ENCODE measurements around the gene NIPAL3. TPM values are rescaled to one million over a fixed set of nuclear protein-coding genes. Genes with fewer than 3 reads are reported as not detected.
"Not testable (repeated sequence)": the region's sequence is repeated elsewhere in the genome, so short reads cannot be mapped to it uniquely, and the experiment has no call there.

NIPAL3 gene
- total and polyA plus RNA-seq, 8 donors: 13.8 to 41.1 (median 14.5) TPM

DNA sequence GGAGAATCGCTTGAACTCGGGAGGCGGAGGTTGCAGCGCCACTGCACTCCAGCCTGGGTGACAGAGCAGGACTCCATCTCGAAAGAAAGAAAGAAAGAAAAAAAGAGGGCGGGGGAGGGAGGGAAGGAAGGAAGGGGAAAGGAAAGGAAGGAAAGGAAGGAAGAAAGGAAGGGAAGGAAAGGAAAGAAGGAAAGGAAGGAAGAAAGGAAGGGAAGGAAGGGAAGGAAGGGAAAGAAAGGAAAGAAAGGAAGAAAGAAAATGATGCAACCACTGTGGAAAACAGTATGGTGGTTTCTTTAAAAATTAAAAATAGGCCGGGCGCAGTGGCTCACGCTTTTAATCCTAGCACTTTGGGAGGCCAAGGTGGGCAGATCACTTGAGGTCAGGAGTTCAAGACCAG lies 71.9 kb downstream of the NIPAL3 start:
- intact Hi-C loops (cut with DNase I): no loop called here

DNA sequence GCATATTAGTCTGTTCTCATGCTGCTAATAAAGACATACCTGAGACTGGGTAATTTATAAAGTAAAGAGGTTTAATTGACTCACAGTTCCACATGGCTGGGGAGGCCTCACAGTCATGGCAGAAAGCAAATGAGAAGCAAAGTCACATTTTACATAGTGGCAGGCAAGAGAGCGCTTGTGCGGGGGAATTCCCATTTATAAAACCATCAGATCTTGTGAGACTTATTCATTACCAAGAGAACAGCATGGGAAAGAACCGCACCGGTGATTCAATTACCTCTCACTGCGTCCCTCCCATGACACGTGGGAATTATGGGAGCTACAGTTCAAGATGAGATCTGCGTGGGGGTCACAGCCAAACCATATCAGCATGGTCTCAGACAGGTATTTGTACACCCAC lies 72.6 kb downstream of the NIPAL3 start:
- H3K4me1 ChIP-seq; H3K36me3 ChIP-seq; ATAC-seq; DNase-seq; intact Hi-C loops (cut with DNase I); H3K9me3 ChIP-seq; H3K4me3 ChIP-seq; H3K27ac ChIP-seq: not testable (repeated sequence)
- H3K27me3 ChIP-seq: peaks cover 4 to 13% of the 10 kb centered on the region in 2 donors

More for the DNA sequence above, 71.9 kb downstream of the NIPAL3 start:
- H3K4me1 ChIP-seq: no peaks in the 10 kb centered on the region
- TF ChIP-seq, protein P1, sequence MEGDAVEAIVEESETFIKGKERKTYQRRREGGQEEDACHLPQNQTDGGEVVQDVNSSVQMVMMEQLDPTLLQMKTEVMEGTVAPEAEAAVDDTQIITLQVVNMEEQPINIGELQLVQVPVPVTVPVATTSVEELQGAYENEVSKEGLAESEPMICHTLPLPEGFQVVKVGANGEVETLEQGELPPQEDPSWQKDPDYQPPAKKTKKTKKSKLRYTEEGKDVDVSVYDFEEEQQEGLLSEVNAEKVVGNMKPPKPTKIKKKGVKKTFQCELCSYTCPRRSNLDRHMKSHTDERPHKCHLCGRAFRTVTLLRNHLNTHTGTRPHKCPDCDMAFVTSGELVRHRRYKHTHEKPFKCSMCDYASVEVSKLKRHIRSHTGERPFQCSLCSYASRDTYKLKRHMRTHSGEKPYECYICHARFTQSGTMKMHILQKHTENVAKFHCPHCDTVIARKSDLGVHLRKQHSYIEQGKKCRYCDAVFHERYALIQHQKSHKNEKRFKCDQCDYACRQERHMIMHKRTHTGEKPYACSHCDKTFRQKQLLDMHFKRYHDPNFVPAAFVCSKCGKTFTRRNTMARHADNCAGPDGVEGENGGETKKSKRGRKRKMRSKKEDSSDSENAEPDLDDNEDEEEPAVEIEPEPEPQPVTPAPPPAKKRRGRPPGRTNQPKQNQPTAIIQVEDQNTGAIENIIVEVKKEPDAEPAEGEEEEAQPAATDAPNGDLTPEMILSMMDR (IDR thresholded peaks at IDR 0.05): no peak
- no peak overlapping the region for H3K27ac ChIP-seq
- peaks cover 0 to 3% of the 10 kb centered on the region in 2 donors for H3K9me3 ChIP-seq
- no peak for DNase-seq
- no peaks in the 10 kb centered on the region for H3K36me3 ChIP-seq
- no peak for ATAC-seq
- peaks cover 4 to 7% of the 10 kb centered on the region in 2 donors for H3K27me3 ChIP-seq
- H3K4me3 ChIP-seq: no peak overlapping the region

GRCh38 chr1:24489674-24490073 lies 74.1 kb downstream of the NIPAL3 start:
- Histone ChIP-seq H3K9me3 (peaks cover 0 to 3% of the 10 kb centered on the region in 2 donors), H3K36me3 (no peaks in the 10 kb centered on the region), H3K27me3 (peaks cover 4 to 14% of the 10 kb centered on the region in 2 donors), H3K4me1 (no peaks in the 10 kb centered on the region), H3K27ac (no peak overlapping the region), H3K4me3 (no peak overlapping the region)
- TF ChIP-seq, protein P1 (IDR thresholded peaks at IDR 0.05): no peak
- DNase-seq (no peak), ATAC-seq (no peak)
- intact Hi-C loops (cut with DNase I): no loop called here

DNA sequence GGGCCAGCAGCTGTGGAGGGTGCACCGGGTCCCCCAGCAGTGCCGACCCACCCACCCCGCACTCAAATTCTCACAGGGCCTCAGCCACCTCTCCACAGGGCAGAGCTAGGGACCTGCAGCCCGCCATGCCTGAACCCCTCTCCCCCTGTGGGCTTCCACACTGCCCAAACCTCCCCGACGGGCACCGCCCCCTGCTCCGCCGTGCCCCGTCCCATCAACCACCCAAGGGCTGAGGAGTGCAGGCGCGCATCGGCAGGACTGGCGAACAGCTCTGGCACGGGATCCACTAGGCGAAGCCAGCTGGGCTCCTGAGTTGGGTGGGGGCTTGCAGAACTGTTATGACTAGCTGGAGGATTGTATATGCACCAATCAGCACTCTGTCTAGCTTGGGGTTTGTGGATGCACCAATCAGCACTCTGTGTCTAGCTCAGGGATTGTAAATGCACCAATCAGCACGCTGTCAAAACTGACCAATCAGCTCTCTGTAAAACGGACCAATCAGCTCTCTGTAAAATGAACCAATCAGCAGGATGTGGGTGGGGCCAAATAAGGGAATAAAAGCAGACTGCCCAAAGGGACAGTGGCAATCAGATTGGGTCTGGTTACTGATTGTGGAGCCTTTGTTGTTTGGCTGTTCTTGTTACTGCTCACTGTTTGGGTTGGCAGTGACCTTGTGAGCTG lies 74.6 kb downstream of the NIPAL3 start:
- no peak for ATAC-seq
- TF ChIP-seq, protein P1 (IDR thresholded peaks at IDR 0.05): no peak

DNA sequence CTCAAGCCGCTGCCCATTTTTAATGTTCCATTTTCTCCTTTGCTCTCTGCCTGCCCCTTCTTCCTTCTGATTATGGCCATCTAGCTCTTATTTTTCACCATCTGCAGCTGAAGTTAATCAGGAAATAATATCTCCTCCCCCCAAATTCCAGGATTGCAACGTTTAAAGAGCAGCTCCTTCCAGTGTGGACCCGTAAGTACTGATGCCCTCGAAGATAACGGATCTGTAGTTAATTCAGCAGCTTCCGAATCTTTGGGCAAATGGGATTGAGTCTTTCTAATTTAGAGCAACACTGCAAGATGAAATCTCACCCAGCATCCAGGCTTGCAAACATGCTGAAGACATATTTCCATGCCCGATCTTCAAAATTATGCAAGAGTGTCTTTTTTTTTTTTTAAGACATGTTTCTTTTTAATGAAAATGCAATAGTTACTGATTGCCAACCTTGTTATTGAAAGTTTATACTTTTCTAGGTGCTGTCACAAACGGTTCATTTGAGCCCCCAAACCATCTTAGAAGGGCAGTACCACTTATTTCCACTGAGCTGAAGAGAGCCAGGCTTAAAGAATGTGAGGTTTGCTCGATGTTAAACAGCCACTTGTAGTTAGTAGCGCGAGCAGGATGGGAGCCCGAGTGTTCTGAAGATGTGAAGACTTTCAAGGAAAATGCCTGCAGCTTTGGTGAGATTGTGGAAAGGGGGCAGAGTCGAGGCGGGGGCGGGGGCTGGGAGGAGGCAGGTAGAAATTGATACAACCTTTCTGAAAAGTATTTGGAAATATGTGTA lies 76.2 kb downstream of the NIPAL3 start:
- ATAC-seq: no peak
- DNase-seq: no peak
- H3K4me3 ChIP-seq: no peak overlapping the region
- intact Hi-C loops (cut with DNase I): no loop called here
- H3K9me3 ChIP-seq: peaks cover 0 to 3% of the 10 kb centered on the region in 2 donors
- H3K4me1 ChIP-seq: no peaks in the 10 kb centered on the region
- H3K36me3 ChIP-seq: no peaks in the 10 kb centered on the region
- TF ChIP-seq, protein P1 (IDR thresholded peaks at IDR 0.05): no peak
- peaks cover 4 to 28% of the 10 kb centered on the region in 2 donors for H3K27me3 ChIP-seq
- H3K27ac ChIP-seq: no peak overlapping the region

More for the DNA sequence above, 74.6 kb downstream of the NIPAL3 start:
- Histone ChIP-seq H3K27me3 (peaks cover 4 to 14% of the 10 kb centered on the region in 2 donors), H3K4me3 (no peak overlapping the region), H3K36me3 (no peaks in the 10 kb centered on the region), H3K4me1 (no peaks in the 10 kb centered on the region), H3K27ac (no peak overlapping the region), H3K9me3 (peaks cover 0 to 3% of the 10 kb centered on the region in 2 donors)
- DNase-seq: no peak
- intact Hi-C loops (cut with DNase I): no loop called here

GRCh38 chr1:24492935-24493334 lies 77.3 kb downstream of the NIPAL3 start:
- not testable (repeated sequence) for ATAC-seq, H3K4me1 ChIP-seq, H3K4me3 ChIP-seq

More at GRCh38 chr1:24492935-24493334, 77.3 kb downstream of the NIPAL3 start:
- H3K36me3 ChIP-seq; H3K27ac ChIP-seq; DNase-seq; intact Hi-C loops (cut with DNase I); H3K9me3 ChIP-seq: not testable (repeated sequence)
- H3K27me3 ChIP-seq: peaks cover 4 to 28% of the 10 kb centered on the region in 2 donors

Measured in left lung (tissue), 10 donors.